Measurements from ENCODE around the gene NOL3. TPM values are rescaled to one million over a fixed set of nuclear protein-coding genes. Genes with fewer than 3 reads are reported as not detected.

Gene NOL3
- total and polyA plus RNA-seq, 3 experiments from 2014 or later: 0.91 to 2.3 (median 2.1) TPM

DNA sequence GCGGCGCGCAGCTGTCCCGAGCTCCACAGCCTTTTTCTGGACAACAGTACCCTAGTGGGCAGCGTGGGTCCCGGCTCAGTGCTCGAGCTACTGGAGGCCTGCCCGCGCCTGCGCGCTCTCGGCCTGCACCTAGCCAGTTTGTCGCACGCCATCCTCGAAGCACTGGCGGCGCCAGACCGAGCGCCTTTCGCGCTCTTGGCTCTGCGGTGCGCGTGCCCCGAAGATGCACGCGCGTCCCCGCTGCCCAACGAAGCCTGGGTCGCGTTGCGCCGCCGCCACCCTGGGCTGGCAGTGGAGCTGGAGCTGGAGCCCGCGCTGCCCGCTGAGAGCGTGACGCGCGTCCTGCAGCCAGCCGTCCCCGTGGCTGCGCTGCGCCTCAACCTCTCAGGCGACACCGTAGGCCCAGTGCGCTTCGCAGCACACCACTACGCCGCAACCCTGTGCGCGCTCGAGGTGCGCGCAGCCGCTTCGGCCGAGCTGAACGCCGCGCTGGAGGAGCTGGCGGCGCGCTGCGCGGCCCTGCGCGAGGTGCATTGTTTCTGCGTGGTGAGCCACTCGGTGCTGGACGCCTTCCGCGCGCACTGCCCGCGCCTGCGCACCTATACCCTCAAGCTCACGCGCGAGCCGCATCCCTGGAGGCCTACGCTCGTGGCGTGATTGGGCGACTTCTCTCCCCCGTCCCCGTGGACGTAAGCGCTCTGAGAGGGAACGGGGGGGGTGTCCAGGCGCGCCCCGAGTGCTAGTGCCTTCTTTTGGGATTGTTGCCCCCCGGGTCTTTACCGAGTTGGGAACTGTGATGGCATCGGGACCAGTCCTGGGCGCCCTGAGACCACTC, 7.0 kb upstream of the NOL3 start:
- H3K4me1 Mint-ChIP-seq: peaks cover 25 to 62% (median 30%) of the 10 kb centered on the region in 3 donors
- H3K9me3 Mint-ChIP-seq: peaks cover 0 to 2% (median 0%) of the 10 kb centered on the region in 5 donors
- peaks cover 52 to 54% of the 10 kb centered on the region in 2 donors for H3K27me3 Mint-ChIP-seq
- peak overlapping the region; percentile 32 for H3K4me3 ChIP-seq (ENCODE audit: low read length)
- ChIA-PET CTCF (interaction anchor here (0.7 to 17.6 kb wide), 7 partner anchors 10 to 146 kb away, joined by 3 to 205 read pairs (median 5); partner anchors contain the start of genes B3GNT9, CBFB, EXOC3L1 and MATCAP1), POLR2A (interaction anchor here (0.7 to 2.6 kb wide), 5 partner anchors 11 to 775 kb away, joined by 3 to 9 read pairs (median 3); partner anchors contain the start of gene B3GNT9)
- peaks cover 0 to 13% (median 0%) of the 10 kb centered on the region in 3 donors for H3K36me3 Mint-ChIP-seq
- no peaks in the 10 kb centered on the region for H3K9me3 ChIP-seq (ENCODE audit: low read length)
- peak in 3 of 5 donors; percentile 10 to 54 (median 25) for DNase-seq
- no peak overlapping the region for H3K27ac ChIP-seq (ENCODE audit: low read depth, low read length)
- H3K36me3 ChIP-seq (ENCODE audit: insufficient read depth, low read length): no peaks in the 10 kb centered on the region
- H3K4me3 Mint-ChIP-seq: peak overlapping the region; percentile 41 to 78 (median 60)
- peaks cover 56% of the 10 kb centered on the region for H3K4me1 ChIP-seq (ENCODE audit: insufficient read depth, low read length)
- peak overlapping the region in 1 of 8 donors; percentile 48 for H3K27ac Mint-ChIP-seq
- peaks cover 55% of the 10 kb centered on the region for H3K27me3 ChIP-seq (ENCODE audit: insufficient read depth, low read length, poor library complexity, severe bottlenecking)

DNA sequence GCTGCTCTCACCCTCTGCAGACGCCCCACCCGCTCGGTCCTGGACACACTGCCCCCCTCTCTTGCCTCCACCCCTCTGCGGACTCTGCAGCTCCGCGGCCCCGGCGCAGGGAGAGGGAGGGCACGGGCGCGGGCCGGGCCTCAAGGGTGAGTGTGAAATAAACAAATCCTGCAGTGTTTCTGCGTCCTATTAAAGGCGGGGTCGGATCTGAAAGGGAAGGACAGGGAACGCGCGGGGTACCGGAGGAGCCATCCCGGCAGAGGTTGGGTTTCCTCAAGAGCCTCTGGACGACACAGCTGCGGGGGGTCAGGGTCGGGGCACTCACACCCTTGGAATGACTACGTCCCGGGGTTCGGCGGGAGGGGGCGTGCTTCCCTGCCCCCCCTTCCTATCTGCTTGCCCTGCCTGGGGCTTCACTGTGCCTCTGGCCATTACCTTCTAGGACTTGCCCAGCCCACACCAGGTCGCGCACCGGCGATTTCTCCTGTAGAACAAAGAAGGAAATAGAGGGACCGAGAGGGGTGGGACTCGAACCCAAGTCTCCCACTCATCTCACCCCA, 6.3 kb upstream of the NOL3 start:
- DNase-seq: no peak
- POLR2A ChIA-PET: interaction anchor here (0.7 to 2.6 kb wide), 3 partner anchors 11 to 774 kb away, joined by 3 to 9 read pairs (median 4); partner anchors contain the start of gene B3GNT9
- peak overlapping the region; percentile 24 for H3K27ac ChIP-seq (ENCODE audit: low read depth, low read length)
- Mint-ChIP-seq H3K36me3 (peaks cover 0 to 9% (median 0%) of the 10 kb centered on the region in 3 donors), H3K27ac (peak overlapping the region in 2 of 8 donors; percentile 48 to 53), H3K4me3 (peak overlapping the region; percentile 38 to 78 (median 64)), H3K27me3 (peaks cover 53 to 60% of the 10 kb centered on the region in 2 donors), H3K9me3 (peaks cover 0 to 2% (median 0%) of the 10 kb centered on the region in 5 donors), H3K4me1 (peaks cover 20 to 56% (median 24%) of the 10 kb centered on the region in 3 donors)
- H3K27me3 ChIP-seq (ENCODE audit: insufficient read depth, low read length, poor library complexity, severe bottlenecking): peaks cover 62% of the 10 kb centered on the region
- no peak overlapping the region for H3K4me3 ChIP-seq (ENCODE audit: low read length)
- H3K9me3 ChIP-seq (ENCODE audit: low read length): no peaks in the 10 kb centered on the region
- CTCF ChIA-PET: interaction anchor here (0.7 to 17.6 kb wide), 4 partner anchors 11 to 147 kb away, joined by 3 to 205 read pairs (median 51); partner anchors contain the start of genes B3GNT9, EXOC3L1 and MATCAP1
- peaks cover 52% of the 10 kb centered on the region for H3K4me1 ChIP-seq (ENCODE audit: insufficient read depth, low read length)
- no peaks in the 10 kb centered on the region for H3K36me3 ChIP-seq (ENCODE audit: insufficient read depth, low read length)

DNA sequence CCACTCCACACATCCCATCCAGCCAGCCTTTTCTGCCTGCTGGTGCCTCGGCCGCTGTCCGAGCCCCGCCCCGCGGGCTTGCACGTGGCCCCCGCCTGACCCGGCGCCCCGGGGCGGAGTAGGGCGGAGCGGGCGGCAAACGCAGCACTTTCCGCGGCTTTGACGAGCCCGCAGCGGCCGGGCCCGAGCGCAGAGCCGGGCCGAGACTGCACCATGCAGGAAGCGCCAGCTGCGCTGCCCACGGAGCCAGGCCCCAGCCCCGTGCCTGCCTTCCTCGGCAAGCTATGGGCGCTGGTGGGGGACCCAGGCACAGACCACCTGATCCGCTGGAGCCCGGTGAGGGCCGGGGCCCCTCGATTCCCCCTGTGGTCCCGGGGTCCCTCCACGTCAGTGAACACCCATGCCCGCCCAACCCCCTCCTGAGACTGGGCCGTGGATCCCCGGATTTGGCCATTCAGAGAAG, 5.7 kb upstream of the NOL3 start, which contains the start of gene HSF4:
TSS of gene HSF4 (plus strand) at position 147 of the 463 bp plus-strand sequence. CDS start at position 214, 67 bp downstream.
- peaks cover 58 to 60% of the 10 kb centered on the region in 2 donors for H3K27me3 Mint-ChIP-seq
- Histone ChIP-seq H3K4me3 (ENCODE audit: low read length) (peak within 1 kb of the TSS; percentile 32), H3K27ac (ENCODE audit: low read depth, low read length) (peak within 1 kb of the TSS; percentile 24), H3K9me3 (ENCODE audit: low read length) (no peaks in the 10 kb centered on the region), H3K27me3 (ENCODE audit: insufficient read depth, low read length, poor library complexity, severe bottlenecking) (peaks cover 67% of the 10 kb centered on the region), H3K4me1 (ENCODE audit: insufficient read depth, low read length) (peaks cover 54% of the 10 kb centered on the region), H3K36me3 (ENCODE audit: insufficient read depth, low read length) (no peaks in the 10 kb centered on the region)
- peak within 1 kb of the TSS in 2 of 8 donors; percentile 48 to 53 for H3K27ac Mint-ChIP-seq
- H3K9me3 Mint-ChIP-seq: peaks cover 0 to 2% (median 0%) of the 10 kb centered on the region in 5 donors
- POLR2A ChIA-PET: interaction anchor here (1.0 kb wide), 1 partner anchor 10 kb away, joined by 4 read pairs; no protein-coding TSS in a partner anchor
- H3K36me3 Mint-ChIP-seq: peaks cover 0 to 4% (median 0%) of the 10 kb centered on the region in 3 donors
- no peak for DNase-seq
- peaks cover 21 to 61% (median 25%) of the 10 kb centered on the region in 3 donors for H3K4me1 Mint-ChIP-seq
- peak within 1 kb of the TSS; percentile 50 to 81 (median 64) for H3K4me3 Mint-ChIP-seq
- CTCF ChIA-PET: interaction anchor here (3.4 to 17.6 kb wide), 3 partner anchors 10 to 21 kb away, joined by 22 to 205 read pairs (median 80); partner anchors contain the start of genes B3GNT9, EXOC3L1 and MATCAP1

GRCh38 chr16:67165121-67166078, 4.9 kb upstream of the NOL3 start:
- Histone ChIP-seq H3K27ac (ENCODE audit: low read depth, low read length) (no peak overlapping the region), H3K4me3 (ENCODE audit: low read length) (no peak overlapping the region), H3K9me3 (ENCODE audit: low read length) (no peaks in the 10 kb centered on the region), H3K4me1 (ENCODE audit: insufficient read depth, low read length) (peaks cover 56% of the 10 kb centered on the region), H3K36me3 (ENCODE audit: insufficient read depth, low read length) (no peaks in the 10 kb centered on the region), H3K27me3 (ENCODE audit: insufficient read depth, low read length, poor library complexity, severe bottlenecking) (peaks cover 73% of the 10 kb centered on the region)
- ChIA-PET POLR2A (interaction anchor here (1.0 kb wide), 1 partner anchor 10 kb away, joined by 4 read pairs; no protein-coding TSS in a partner anchor), CTCF (interaction anchor here (3.4 to 17.6 kb wide), 3 partner anchors 10 to 20 kb away, joined by 22 to 205 read pairs (median 80); partner anchors contain the start of genes B3GNT9, EXOC3L1 and MATCAP1)
- H3K27ac Mint-ChIP-seq: no peak overlapping the region
- peak overlapping the region in 4 of 7 donors; percentile 28 to 81 (median 46) for H3K4me3 Mint-ChIP-seq
- no peaks in the 10 kb centered on the region for H3K36me3 Mint-ChIP-seq
- H3K4me1 Mint-ChIP-seq: peaks cover 25 to 63% (median 31%) of the 10 kb centered on the region in 3 donors
- no peak for DNase-seq
- H3K27me3 Mint-ChIP-seq: peaks cover 59 to 66% of the 10 kb centered on the region in 2 donors
- H3K9me3 Mint-ChIP-seq: peaks cover 0 to 2% (median 0%) of the 10 kb centered on the region in 5 donors

DNA sequence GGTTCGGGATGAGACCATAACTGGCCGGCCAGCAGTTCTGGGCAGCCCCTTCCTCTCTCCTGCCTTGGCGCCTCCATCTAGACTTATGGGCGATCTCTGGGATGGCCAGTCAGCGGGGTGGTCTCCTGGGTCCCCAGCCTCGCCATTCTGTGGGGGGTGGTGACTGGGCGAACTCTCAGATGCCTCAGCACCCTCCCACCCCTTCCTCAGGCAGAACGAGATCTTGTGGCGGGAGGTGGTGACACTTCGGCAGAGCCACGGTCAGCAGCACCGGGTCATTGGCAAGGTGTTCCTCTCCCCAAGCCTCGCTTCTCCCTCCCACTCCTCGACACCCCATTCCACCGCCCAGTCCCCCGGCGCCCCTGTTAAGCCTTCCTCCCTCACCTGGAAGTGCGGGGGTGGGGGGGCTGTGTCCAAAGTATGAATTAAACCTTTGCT, 4.2 kb upstream of the NOL3 start:
- Histone ChIP-seq H3K4me3 (ENCODE audit: low read length) (no peak overlapping the region), H3K4me1 (ENCODE audit: insufficient read depth, low read length) (peaks cover 49% of the 10 kb centered on the region), H3K27ac (ENCODE audit: low read depth, low read length) (no peak overlapping the region), H3K27me3 (ENCODE audit: insufficient read depth, low read length, poor library complexity, severe bottlenecking) (peaks cover 77% of the 10 kb centered on the region), H3K36me3 (ENCODE audit: insufficient read depth, low read length) (no peaks in the 10 kb centered on the region), H3K9me3 (ENCODE audit: low read length) (no peaks in the 10 kb centered on the region)
- peaks cover 61 to 66% of the 10 kb centered on the region in 2 donors for H3K27me3 Mint-ChIP-seq
- POLR2A ChIA-PET: no interaction called here
- CTCF ChIA-PET: interaction anchor here (12.7 to 17.6 kb wide), 2 partner anchors 13 to 20 kb away, joined by 80 to 205 read pairs; partner anchors contain the start of genes B3GNT9, EXOC3L1 and MATCAP1
- no peak for DNase-seq
- peaks cover 0 to 2% (median 0%) of the 10 kb centered on the region in 5 donors for H3K9me3 Mint-ChIP-seq
- H3K27ac Mint-ChIP-seq: no peak overlapping the region
- H3K36me3 Mint-ChIP-seq: no peaks in the 10 kb centered on the region
- H3K4me1 Mint-ChIP-seq: peaks cover 21 to 61% (median 32%) of the 10 kb centered on the region in 3 donors
- H3K4me3 Mint-ChIP-seq: peak overlapping the region in 1 of 7 donors; percentile 66

- Histone ChIP-seq H3K27me3 (ENCODE audit: insufficient read depth, low read length, poor library complexity, severe bottlenecking) (peaks cover 76% of the 10 kb centered on the region), H3K27ac (ENCODE audit: low read depth, low read length) (no peak overlapping the region), H3K36me3 (ENCODE audit: insufficient read depth, low read length) (no peaks in the 10 kb centered on the region), H3K4me3 (ENCODE audit: low read length) (no peak overlapping the region), H3K4me1 (ENCODE audit: insufficient read depth, low read length) (peaks cover 44% of the 10 kb centered on the region), H3K9me3 (ENCODE audit: low read length) (no peaks in the 10 kb centered on the region)
- CTCF ChIA-PET: interaction anchor here (12.7 to 17.6 kb wide), 2 partner anchors 13 to 19 kb away, joined by 80 to 205 read pairs; partner anchors contain the start of genes B3GNT9, EXOC3L1 and MATCAP1
- H3K27me3 Mint-ChIP-seq: peaks cover 60 to 69% of the 10 kb centered on the region in 2 donors
- peaks cover 0 to 2% (median 0%) of the 10 kb centered on the region in 5 donors for H3K9me3 Mint-ChIP-seq
- H3K4me3 Mint-ChIP-seq: peak overlapping the region in 1 of 7 donors; percentile 78
- no peaks in the 10 kb centered on the region for H3K36me3 Mint-ChIP-seq
- H3K4me1 Mint-ChIP-seq: peaks cover 26 to 64% (median 35%) of the 10 kb centered on the region in 3 donors
- H3K27ac Mint-ChIP-seq: no peak overlapping the region
- no peak for DNase-seq
- POLR2A ChIA-PET: no interaction called here
These were observed 3.7 kb upstream of the NOL3 start for GRCh38 chr16:67166598-67167168.
